Measurements from ENCODE around the gene NTM. TPM values are rescaled to one million over a fixed set of nuclear protein-coding genes. Genes with fewer than 3 reads are reported as not detected.

The NTM gene
- total and polyA plus RNA-seq, 2 experiments from 2014 or later, result 2.2 to 4.9 TPM

- no peak for DNase-seq (ENCODE audit: low spot score)
- no peaks in the 10 kb centered on the region for H3K9me3 ChIP-seq (ENCODE audit: low read depth)
- no peak overlapping the region for H3K4me3 ChIP-seq
- no peak overlapping the region for H3K4me2 ChIP-seq
- no peak overlapping the region for H2AFZ ChIP-seq
- H3K4me1 ChIP-seq (ENCODE audit: insufficient read depth), result no peaks in the 10 kb centered on the region
- no peak overlapping the region for H3K27ac ChIP-seq
- no peaks in the 10 kb centered on the region for H3K36me3 ChIP-seq (replicated peaks; ENCODE audit: insufficient read depth, low read depth)
- no peaks in the 10 kb centered on the region for H3K79me2 ChIP-seq
- peaks cover 40% of the 10 kb centered on the region for H3K27me3 ChIP-seq
- no peaks in the 10 kb centered on the region for H4K20me1 ChIP-seq (ENCODE audit: insufficient read depth, poor library complexity, severe bottlenecking)
- TF ChIP-seq CTCF (IDR thresholded peaks at IDR 0.05; ENCODE audit: poor library complexity), result no peak
- no peak for TF ChIP-seq EZH2 (IDR thresholded peaks at IDR 0.05; ENCODE audit: borderline replicate concordance)
- TF ChIP-seq EZH2phosphoT487 (IDR thresholded peaks at IDR 0.05; ENCODE audit: low read depth, severe bottlenecking, unreplicated experiment), result no peak
- H3K9me2 ChIP-seq (replicated peaks; ENCODE audit: insufficient read depth), result no peaks in the 10 kb centered on the region
Measured at GRCh38 chr11:131692151-131692550, 321.7 kb downstream of the NTM start.

- Histone ChIP-seq H3K9me2 (replicated peaks; ENCODE audit: insufficient read depth) (no peaks in the 10 kb centered on the region), H3K27me3 (peaks cover 40% of the 10 kb centered on the region), H3K4me2 (no peak overlapping the region), H4K20me1 (ENCODE audit: insufficient read depth, poor library complexity, severe bottlenecking) (no peaks in the 10 kb centered on the region), H3K79me2 (no peaks in the 10 kb centered on the region), H2AFZ (no peak overlapping the region), H3K4me3 (no peak overlapping the region), H3K36me3 (replicated peaks; ENCODE audit: insufficient read depth, low read depth) (no peaks in the 10 kb centered on the region), H3K4me1 (ENCODE audit: insufficient read depth) (no peaks in the 10 kb centered on the region), H3K9me3 (ENCODE audit: low read depth) (no peaks in the 10 kb centered on the region), H3K27ac (no peak overlapping the region)
- no peak for DNase-seq (ENCODE audit: low spot score)
- 80% methylated on average over 1 of the region's 1 CpG for WGBS (ENCODE audit: low lambda C conversion rate, missing lambda C conversion rate)
- TF ChIP-seq CTCF (IDR thresholded peaks at IDR 0.05; ENCODE audit: poor library complexity) (no peak), EZH2phosphoT487 (IDR thresholded peaks at IDR 0.05; ENCODE audit: low read depth, severe bottlenecking, unreplicated experiment) (no peak), EZH2 (IDR thresholded peaks at IDR 0.05; ENCODE audit: borderline replicate concordance) (no peak)
Measured at GRCh38 chr11:131692961-131693360, 322.5 kb downstream of the NTM start.

- Histone ChIP-seq H3K27me3 (peaks cover 38% of the 10 kb centered on the region), H3K36me3 (replicated peaks; ENCODE audit: insufficient read depth, low read depth) (no peaks in the 10 kb centered on the region), H4K20me1 (ENCODE audit: insufficient read depth, poor library complexity, severe bottlenecking) (no peaks in the 10 kb centered on the region), H3K79me2 (no peaks in the 10 kb centered on the region), H3K4me1 (ENCODE audit: insufficient read depth) (no peaks in the 10 kb centered on the region), H3K4me2 (no peak overlapping the region), H2AFZ (no peak overlapping the region), H3K9me2 (replicated peaks; ENCODE audit: insufficient read depth) (no peaks in the 10 kb centered on the region), H3K4me3 (no peak overlapping the region), H3K27ac (no peak overlapping the region), H3K9me3 (ENCODE audit: low read depth) (no peaks in the 10 kb centered on the region)
- 66% methylated on average over 4 of the region's 4 CpGs for WGBS (ENCODE audit: low lambda C conversion rate, missing lambda C conversion rate)
- no peak for TF ChIP-seq CTCF (IDR thresholded peaks at IDR 0.05; ENCODE audit: poor library complexity)
- TF ChIP-seq EZH2phosphoT487 (IDR thresholded peaks at IDR 0.05; ENCODE audit: low read depth, severe bottlenecking, unreplicated experiment), result no peak
- TF ChIP-seq EZH2 (IDR thresholded peaks at IDR 0.05; ENCODE audit: borderline replicate concordance), result no peak
- DNase-seq (ENCODE audit: low spot score), result no peak
Measured at GRCh38 chr11:131693756-131694155, 323.3 kb downstream of the NTM start.

Measured in hepatocyte (in vitro differentiated cells).